ENCODE data around the gene COA6. TPM values are rescaled to one million over a fixed set of nuclear protein-coding genes. Genes with fewer than 3 reads are reported as not detected.
"Not testable (repeated sequence)": the region's sequence is repeated elsewhere in the genome, so short reads cannot be mapped to it uniquely, and the experiment has no call there.

COA6 gene
- total RNA-seq, 2 donors from 2014 or later, result 58.9 to 79.4 TPM

DNA sequence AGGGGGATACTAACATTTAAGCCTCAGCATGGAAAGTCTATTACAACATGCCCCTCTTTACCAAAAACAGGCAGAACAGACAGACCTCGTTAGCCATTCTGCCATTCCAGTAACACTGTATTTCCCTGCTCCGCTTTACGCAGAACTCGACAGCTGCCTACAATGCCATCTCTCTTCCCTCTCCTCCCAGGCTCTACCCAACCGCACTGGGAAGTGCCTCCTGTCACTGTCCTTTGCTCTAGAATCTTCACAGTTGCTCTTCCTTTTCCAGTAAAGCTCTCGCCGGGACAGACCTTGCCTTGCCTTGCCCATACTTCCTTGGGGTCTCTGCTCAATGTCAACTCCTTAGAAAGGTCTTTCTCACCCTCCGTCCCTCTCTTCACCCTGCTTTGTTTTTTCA is 22.8 kb downstream of the COA6 start:
- peaks cover 7 to 9% of the 10 kb centered on the region in 2 donors for H3K36me3 Mint-ChIP-seq
- ATAC-seq (no peak), DNase-seq (ENCODE audit: low spot score in 2 of 2) (no peak)
- H3K9me3 Mint-ChIP-seq, result peaks cover 0 to 4% of the 10 kb centered on the region in 2 donors
- no peak overlapping the region for H3K27ac Mint-ChIP-seq

GRCh38 chr1:234396871-234397270 is 23.6 kb downstream of the COA6 start:
- DNase-seq (ENCODE audit: low spot score in 2 of 2), result no peak
- Mint-ChIP-seq H3K36me3 (peaks cover 9 to 12% of the 10 kb centered on the region in 2 donors), H3K27ac (peak overlapping the region; percentile 84 to 96), H3K9me3 (peaks cover 0 to 4% of the 10 kb centered on the region in 2 donors)
- no peak for ATAC-seq

DNA sequence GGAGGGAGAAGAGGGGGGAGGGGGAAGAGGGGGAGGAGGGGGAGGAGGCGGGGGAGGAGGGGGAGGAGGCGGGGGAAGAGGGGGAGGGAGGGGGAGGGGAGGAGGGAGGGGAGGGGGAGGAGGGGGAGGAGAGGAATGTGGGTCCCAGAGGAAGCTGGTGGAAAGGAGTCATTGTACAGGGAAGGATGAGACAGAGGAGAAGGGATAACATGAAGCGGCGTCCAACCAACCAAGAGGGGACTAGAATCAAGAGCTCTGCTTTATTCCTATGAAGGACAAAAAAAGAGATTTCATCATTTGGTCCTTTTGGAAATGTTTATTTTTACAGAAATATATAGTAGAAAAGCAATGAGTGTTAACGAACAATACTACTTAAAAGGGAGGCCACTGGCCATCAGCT is 24.5 kb downstream of the COA6 start:
- H3K27ac Mint-ChIP-seq, result peak overlapping the region in 1 of 2 donors; percentile 81

GRCh38 chr1:234398849-234399381 is 25.7 kb downstream of the COA6 start:
- no peak for DNase-seq (ENCODE audit: low spot score in 2 of 2)
- peak; percentile 81 to 82 for ATAC-seq
- Mint-ChIP-seq H3K27ac (peak overlapping the region; percentile 81 to 85), H3K36me3 (peaks cover 16 to 20% of the 10 kb centered on the region in 2 donors), H3K9me3 (peaks cover 4% of the 10 kb centered on the region in 2 donors)

More for the DNA sequence above, 24.5 kb downstream of the COA6 start:
- ATAC-seq (no peak), DNase-seq (ENCODE audit: low spot score in 2 of 2) (no peak)
- H3K36me3 Mint-ChIP-seq, result peaks cover 9 to 15% of the 10 kb centered on the region in 2 donors
- H3K9me3 Mint-ChIP-seq, result peaks cover under 1 to 4% of the 10 kb centered on the region in 2 donors

DNA sequence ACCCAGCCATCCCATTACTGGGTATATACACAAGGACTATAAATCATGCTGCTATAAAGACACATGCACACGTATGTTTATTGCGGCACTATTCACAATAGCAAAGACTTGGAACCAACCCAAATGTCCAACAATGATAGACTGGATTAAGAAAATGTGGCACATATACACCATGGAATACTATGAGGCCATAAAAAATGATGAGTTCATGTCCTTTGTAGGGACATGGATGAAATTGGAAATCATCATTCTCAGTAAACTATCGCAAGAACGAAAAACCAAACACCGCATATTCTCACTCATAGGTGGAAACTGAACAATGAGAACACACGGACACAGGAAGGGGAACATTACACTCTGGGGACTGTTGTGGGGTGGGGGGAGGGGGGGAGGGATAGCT is 26.3 kb downstream of the COA6 start:
- H3K36me3 Mint-ChIP-seq, result peaks cover 16 to 20% of the 10 kb centered on the region in 2 donors
- ATAC-seq; H3K9me3 Mint-ChIP-seq; DNase-seq (ENCODE audit: low spot score in 2 of 2): not testable (repeated sequence)
- H3K27ac Mint-ChIP-seq, result peak overlapping the region in 1 of 2 donors; percentile 81

GRCh38 chr1:234400773-234401172 is 27.5 kb downstream of the COA6 start:
- peaks cover 16 to 20% of the 10 kb centered on the region in 2 donors for H3K36me3 Mint-ChIP-seq
- DNase-seq (ENCODE audit: low spot score in 2 of 2) (no peak), ATAC-seq (peak; percentile 18 to 35)
- H3K9me3 Mint-ChIP-seq, result peaks cover 4% of the 10 kb centered on the region in 2 donors
- H3K27ac Mint-ChIP-seq, result peak overlapping the region; percentile 10 to 81

- peaks cover 14 to 17% of the 10 kb centered on the region in 2 donors for H3K36me3 Mint-ChIP-seq
- DNase-seq (ENCODE audit: low spot score in 2 of 2) (no peak), ATAC-seq (no peak)
- H3K9me3 Mint-ChIP-seq, result peaks cover 3 to 4% of the 10 kb centered on the region in 2 donors
- H3K27ac Mint-ChIP-seq, result peak overlapping the region; percentile 81 to 89
Observed at GRCh38 chr1:234401658-234402057, 28.4 kb downstream of the COA6 start.

- ATAC-seq (no peak), DNase-seq (ENCODE audit: low spot score in 2 of 2) (no peak)
- Mint-ChIP-seq H3K9me3 (peaks cover 0 to 4% of the 10 kb centered on the region in 2 donors), H3K27ac (peak overlapping the region; percentile 34 to 63), H3K36me3 (peaks cover 11 to 13% of the 10 kb centered on the region in 2 donors)
Observed at GRCh38 chr1:234402939-234403338, 29.7 kb downstream of the COA6 start.

DNA sequence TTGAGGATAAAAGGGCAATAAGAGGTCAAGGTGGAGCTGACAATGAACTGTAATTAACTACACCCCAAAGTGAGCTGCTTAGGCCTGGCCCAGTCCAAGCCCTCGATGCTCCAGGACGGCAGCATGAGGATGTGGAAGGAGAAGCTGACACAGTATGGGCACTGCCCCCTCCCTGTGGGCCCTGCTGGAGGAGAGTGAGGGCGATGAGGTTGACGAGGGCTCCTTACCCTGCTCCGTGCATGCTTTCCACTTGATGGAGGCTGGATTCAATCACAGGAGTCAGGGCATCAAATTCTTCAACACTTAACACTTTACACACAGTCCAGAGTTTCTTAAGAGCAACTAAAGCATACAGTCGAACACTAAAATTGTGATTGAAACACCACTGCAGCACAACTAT is 32.4 kb downstream of the COA6 start:
- peak overlapping the region; percentile 31 to 90 for H3K27ac Mint-ChIP-seq
- H3K36me3 Mint-ChIP-seq, result peaks cover 11 to 13% of the 10 kb centered on the region in 2 donors
- peaks cover 0 to 4% of the 10 kb centered on the region in 2 donors for H3K9me3 Mint-ChIP-seq
- DNase-seq (ENCODE audit: low spot score in 2 of 2) (no peak), ATAC-seq (peak in 1 of 2 donors; percentile 44)

DNA sequence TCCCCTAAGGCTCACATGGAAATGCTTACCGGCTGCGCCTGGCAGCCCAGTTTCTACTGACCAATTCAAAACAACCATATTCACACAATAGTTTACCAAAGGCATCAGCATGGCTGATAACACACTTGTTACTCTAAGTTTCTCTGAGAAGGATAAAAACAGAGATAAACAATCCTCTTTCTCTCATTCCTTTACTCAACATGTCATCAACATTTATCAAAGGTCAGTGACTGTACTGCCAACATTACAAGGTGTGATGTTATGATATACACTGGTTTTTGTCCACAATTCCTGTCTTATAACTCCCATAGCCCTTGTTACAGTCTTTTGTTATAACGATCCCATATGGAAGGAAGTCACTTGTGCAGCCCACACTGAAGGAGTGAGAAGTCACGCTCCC is 33.6 kb downstream of the COA6 start:
- Mint-ChIP-seq H3K27ac (peak overlapping the region; percentile 81 to 90), H3K36me3 (peaks cover 7 to 9% of the 10 kb centered on the region in 2 donors), H3K9me3 (peaks cover 0 to 4% of the 10 kb centered on the region in 2 donors)
- ATAC-seq (no peak), DNase-seq (ENCODE audit: low spot score in 2 of 2) (no peak)

DNA sequence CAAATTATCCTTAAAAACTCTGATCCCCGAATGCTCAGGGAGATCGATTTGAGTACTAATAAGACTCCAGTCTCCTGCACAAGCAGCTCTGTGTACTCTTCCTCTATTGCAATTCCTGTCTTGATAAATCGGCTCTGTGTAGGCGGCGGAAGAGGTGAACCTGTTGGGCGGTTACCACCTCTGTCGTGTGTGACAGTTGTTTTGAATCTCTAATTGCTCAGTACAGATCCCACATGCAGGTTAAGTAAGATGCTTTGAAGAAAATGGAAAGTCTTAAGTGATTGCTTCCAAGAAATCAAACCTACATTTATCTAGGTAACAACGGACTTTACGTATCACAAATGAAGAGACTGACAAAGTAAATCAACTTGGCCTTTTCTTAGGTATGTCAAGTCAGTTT is 35.5 kb downstream of the COA6 start:
- no peaks in the 10 kb centered on the region for H3K36me3 Mint-ChIP-seq
- H3K27ac Mint-ChIP-seq, result peak overlapping the region; percentile 90 to 94
- no peaks in the 10 kb centered on the region for H3K9me3 Mint-ChIP-seq
- DNase-seq (ENCODE audit: low spot score in 2 of 2) (peak; percentile 60 to 63), ATAC-seq (peak; percentile 91 to 97)

GRCh38 chr1:234409328-234409727 is 36.1 kb downstream of the COA6 start:
- Mint-ChIP-seq H3K27ac (peak overlapping the region; percentile 90 to 94), H3K9me3 (no peaks in the 10 kb centered on the region), H3K36me3 (no peaks in the 10 kb centered on the region)
- no peak for DNase-seq (ENCODE audit: low spot score in 2 of 2)
- peak; percentile 57 to 60 for ATAC-seq

- Mint-ChIP-seq H3K36me3 (peaks cover 0 to 7% of the 10 kb centered on the region in 2 donors), H3K9me3 (no peaks in the 10 kb centered on the region), H3K27ac (peak overlapping the region; percentile 64 to 81)
- DNase-seq (ENCODE audit: low spot score in 2 of 2) (no peak), ATAC-seq (no peak)
Observed at GRCh38 chr1:234412830-234413229, 39.6 kb downstream of the COA6 start.

DNA sequence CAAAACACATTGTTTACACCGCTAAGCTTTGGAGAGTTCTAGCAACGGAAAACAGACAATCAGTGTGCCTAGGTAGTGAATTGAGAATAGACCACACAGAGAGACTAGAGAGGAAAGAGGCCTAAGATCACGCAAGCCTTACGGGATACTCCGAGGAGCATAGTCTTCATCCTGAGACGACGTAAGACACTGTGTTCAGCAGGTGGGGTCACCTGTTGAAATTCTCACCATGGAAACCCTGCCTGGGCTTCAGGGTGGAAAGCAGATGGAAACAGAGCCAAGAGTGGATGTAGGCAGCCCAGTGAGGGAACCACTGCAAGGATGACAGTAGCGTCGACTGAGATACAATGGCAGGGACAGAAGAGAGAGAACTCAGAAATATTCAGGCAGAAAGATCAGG is 40.2 kb downstream of the COA6 start:
- Mint-ChIP-seq H3K36me3 (peaks cover 0 to 7% of the 10 kb centered on the region in 2 donors), H3K27ac (peak overlapping the region; percentile 62 to 64), H3K9me3 (no peaks in the 10 kb centered on the region)
- ATAC-seq (no peak), DNase-seq (ENCODE audit: low spot score in 2 of 2) (no peak)

- peaks cover 0 to 7% of the 10 kb centered on the region in 2 donors for H3K36me3 Mint-ChIP-seq
- ATAC-seq (no peak), DNase-seq (ENCODE audit: low spot score in 2 of 2) (no peak)
- peak overlapping the region; percentile 60 to 62 for H3K27ac Mint-ChIP-seq
- no peaks in the 10 kb centered on the region for H3K9me3 Mint-ChIP-seq
Observed at GRCh38 chr1:234413990-234414389, 40.7 kb downstream of the COA6 start.

- H3K27ac Mint-ChIP-seq, result no peak overlapping the region
Observed at GRCh38 chr1:234427950-234428646, 54.8 kb downstream of the COA6 start.

GRCh38 chr1:234429434-234429806 is 56.2 kb downstream of the COA6 start:
- Mint-ChIP-seq H3K27ac (no peak overlapping the region), H3K9me3 (no peaks in the 10 kb centered on the region), H3K36me3 (peaks cover 2 to 7% of the 10 kb centered on the region in 2 donors)
- DNase-seq (ENCODE audit: low spot score in 2 of 2) (no peak), ATAC-seq (no peak)

More at GRCh38 chr1:234427950-234428646, 54.8 kb downstream of the COA6 start:
- peaks cover 4 to 7% of the 10 kb centered on the region in 2 donors for H3K36me3 Mint-ChIP-seq
- DNase-seq (ENCODE audit: low spot score in 2 of 2) (no peak), ATAC-seq (no peak)
- no peaks in the 10 kb centered on the region for H3K9me3 Mint-ChIP-seq

Measured in activated naive CD4-positive, alpha-beta T cell treated with anti-CD3 and anti-CD28 coated beads, Interleukin-2, amount 50 U/mL, for 72 hours (primary cell).